GM04503 (cell line): ENCODE results near the gene CDH5.

Experiments used
- DNase-seq: peaks from one replicate; pipeline ENCODE4 v3.0.0-alpha.2; 2012; ENCODE audit warnings: low read depth

CDH5 gene

GRCh38 chr16:66390346-66391108 lies 24.0 kb downstream of the CDH5 start:
- no peak for DNase-seq

GRCh38 chr16:66391726-66392670 lies 25.5 kb downstream of the CDH5 start:
- no peak for DNase-seq

- DNase-seq = no peak
Measured at GRCh38 chr16:66395806-66396555, 29.5 kb downstream of the CDH5 start.

GRCh38 chr16:66397736-66398433 lies 31.4 kb downstream of the CDH5 start:
- DNase-seq = no peak

GRCh38 chr16:66399031-66399430 lies 32.5 kb downstream of the CDH5 start:
- no peak for DNase-seq

GRCh38 chr16:66399930-66400329 lies 33.4 kb downstream of the CDH5 start:
- no peak for DNase-seq

GRCh38 chr16:66400503-66401380 lies 34.3 kb downstream of the CDH5 start:
- DNase-seq = no peak

- DNase-seq = no peak
Measured at GRCh38 chr16:66401610-66402009, 35.1 kb downstream of the CDH5 start.

GRCh38 chr16:66402166-66402565 lies 35.7 kb downstream of the CDH5 start:
- no peak for DNase-seq

GRCh38 chr16:66402591-66403230 lies 36.2 kb downstream of the CDH5 start:
- DNase-seq = no peak

- DNase-seq = no peak
Measured at GRCh38 chr16:66403531-66404145, 37.1 kb downstream of the CDH5 start.

GRCh38 chr16:66405057-66405783 lies 38.7 kb downstream of the CDH5 start:
- DNase-seq = no peak

GRCh38 chr16:66406534-66407221 lies 40.2 kb downstream of the CDH5 start:
- DNase-seq = no peak

GRCh38 chr16:66408163-66409048 lies 41.9 kb downstream of the CDH5 start:
- no peak for DNase-seq

- no peak for DNase-seq
Measured at GRCh38 chr16:66409156-66409555, 42.7 kb downstream of the CDH5 start.

GRCh38 chr16:66412182-66412581 lies 45.7 kb downstream of the CDH5 start:
- DNase-seq = no peak

GRCh38 chr16:66414891-66415290 lies 48.4 kb downstream of the CDH5 start:
- no peak for DNase-seq
